Endodermal cell (in vitro differentiated cells): ENCODE results near the gene JSRP1. TPM values are rescaled to one million over a fixed set of nuclear protein-coding genes. Genes with fewer than 3 reads are reported as not detected.

ENCODE experiments used
- DNase-seq: peaks from one replicate; pipeline ENCODE4 v3.0.0-alpha.2; 2017
- H3K27ac ChIP-seq: 2 replicates; pipeline ENCODE4 v1.5.1; 2013; ENCODE audit warnings: mild to moderate bottlenecking, low read depth, low read length, moderate library complexity
- H3K27me3 ChIP-seq: 2 replicates; pipeline ENCODE4 v1.6.1; 2013; ENCODE audit warnings: mild to moderate bottlenecking, low read length, moderate library complexity; ENCODE audit not compliant: insufficient read depth, control insufficient read depth, poor library complexity, severe bottlenecking
- H3K36me3 ChIP-seq: 2 replicates; pipeline ENCODE4 v1.7.0; 2013; ENCODE audit warnings: mild to moderate bottlenecking, low read length, moderate library complexity; ENCODE audit not compliant: control insufficient read depth, insufficient read depth
- H3K4me1 ChIP-seq: one replicate; pipeline ENCODE4 v1.7.0; 2013; ENCODE audit warnings: low read length; ENCODE audit not compliant: control insufficient read depth, insufficient read depth
- H3K4me3 ChIP-seq: 2 replicates; pipeline ENCODE4 v1.5.1; 2013; ENCODE audit warnings: mild to moderate bottlenecking, low read length, moderate library complexity
- H3K9ac ChIP-seq: 2 replicates; pipeline ENCODE4 v1.6.1; 2013; ENCODE audit warnings: mild to moderate bottlenecking, low read length, moderate library complexity; ENCODE audit not compliant: poor library complexity, severe bottlenecking; ENCODE audit errors: extremely low read depth
- H3K9me3 ChIP-seq: 2 replicates; pipeline ENCODE4 v1.6.1; 2013; ENCODE audit warnings: mild to moderate bottlenecking, low read length, moderate library complexity; ENCODE audit not compliant: control insufficient read depth
- H3K27ac Mint-ChIP-seq: 2 replicates; pipeline ENCODE4 v1.8.0; 2020; ENCODE audit warnings: mixed read lengths
- H3K27me3 Mint-ChIP-seq: 2 replicates; pipeline ENCODE4 v1.8.0; 2021; ENCODE audit warnings: mild to moderate bottlenecking, mixed read lengths; ENCODE audit not compliant: insufficient read depth
- H3K36me3 Mint-ChIP-seq: 2 replicates; pipeline ENCODE4 v1.8.0; 2020; ENCODE audit warnings: low read depth, mixed read lengths
- H3K4me1 Mint-ChIP-seq: 2 replicates; pipeline ENCODE4 v1.8.0; 2020; ENCODE audit warnings: mixed read lengths
- H3K4me3 Mint-ChIP-seq: 2 replicates; pipeline ENCODE4 v1.8.0; 2020; ENCODE audit warnings: mild to moderate bottlenecking, moderate library complexity, mixed read lengths
- H3K9me3 Mint-ChIP-seq: 2 replicates; pipeline ENCODE4 v1.8.0; 2020; ENCODE audit warnings: mild to moderate bottlenecking, mixed read lengths
- WGBS, 2 experiments: methylation state at CpG; one replicate each; pipeline versions ENCODE4 v1.1.5 to v1.1.7; 2013; ENCODE audit warnings: missing lambda C conversion rate in 2 of 2, mixed read lengths in 1 of 2; ENCODE audit not compliant: insufficient coverage in 1 of 2, insufficient read length in 1 of 2; 5-methylcytosine and 5-hydroxymethylcytosine counted together
- total RNA-seq, 2 donors: library from RNA; stranded (reverse); fragmentation: NEBNext Ultra II Directional in 1 of 2; extraction: Animal tissue kit (Norgen Biotek cat#: 25700) in 1 of 2; gene quantifications; 2 replicates in 1 of 2; 3 replicates in 1 of 2; pipeline ENCODE4 v1.2.1, GENCODE V29; 2021
- TF ChIP-seq, protein P1 (sequence below): fragments of 200-600 bp; sonication (generic); conservative IDR thresholded peaks from 2 replicates; pipeline ENCODE4 v1.5.0; 2021; ENCODE audit warnings: antibody characterized with exemption, mild to moderate bottlenecking

The JSRP1 gene
- total RNA-seq, 2 donors from 2014 or later: 0.66 to 0.89 TPM

DNA sequence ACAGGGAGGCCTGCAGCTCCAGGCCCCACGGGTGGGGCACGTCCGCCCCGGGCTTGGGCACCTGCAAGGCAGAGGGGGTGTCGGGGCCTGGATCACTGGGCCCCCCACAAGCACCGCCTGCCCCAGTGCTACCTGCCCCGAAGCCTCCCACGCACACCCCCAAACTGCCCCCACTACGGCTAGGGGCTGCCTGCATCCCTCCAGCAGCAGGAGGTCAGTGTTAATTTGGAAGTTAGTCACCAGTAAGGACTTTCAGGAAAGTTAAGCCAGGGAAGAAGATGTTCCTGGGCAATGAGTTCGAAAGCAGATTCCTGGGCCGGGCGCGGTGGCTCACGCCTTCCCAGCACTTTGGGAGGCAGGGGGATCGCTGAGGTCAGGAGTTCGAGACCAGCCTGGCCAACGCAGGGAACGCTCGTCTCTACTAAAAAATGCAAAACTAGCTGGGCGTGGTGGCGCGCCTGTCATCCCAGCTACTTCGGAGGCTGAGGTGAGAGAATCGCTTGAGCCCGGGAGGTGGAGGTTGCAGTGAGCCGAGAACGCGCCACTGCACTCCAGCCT is 20.3 kb upstream of the JSRP1 start:
- H3K36me3 Mint-ChIP-seq: peaks cover 17% of the 10 kb centered on the region
- H3K9me3 Mint-ChIP-seq: no peaks in the 10 kb centered on the region
- H3K4me1 Mint-ChIP-seq: peaks cover 13% of the 10 kb centered on the region
- H3K27ac ChIP-seq: no peak overlapping the region
- H3K36me3 ChIP-seq: peaks cover 18% of the 10 kb centered on the region
- TF ChIP-seq, protein P1, sequence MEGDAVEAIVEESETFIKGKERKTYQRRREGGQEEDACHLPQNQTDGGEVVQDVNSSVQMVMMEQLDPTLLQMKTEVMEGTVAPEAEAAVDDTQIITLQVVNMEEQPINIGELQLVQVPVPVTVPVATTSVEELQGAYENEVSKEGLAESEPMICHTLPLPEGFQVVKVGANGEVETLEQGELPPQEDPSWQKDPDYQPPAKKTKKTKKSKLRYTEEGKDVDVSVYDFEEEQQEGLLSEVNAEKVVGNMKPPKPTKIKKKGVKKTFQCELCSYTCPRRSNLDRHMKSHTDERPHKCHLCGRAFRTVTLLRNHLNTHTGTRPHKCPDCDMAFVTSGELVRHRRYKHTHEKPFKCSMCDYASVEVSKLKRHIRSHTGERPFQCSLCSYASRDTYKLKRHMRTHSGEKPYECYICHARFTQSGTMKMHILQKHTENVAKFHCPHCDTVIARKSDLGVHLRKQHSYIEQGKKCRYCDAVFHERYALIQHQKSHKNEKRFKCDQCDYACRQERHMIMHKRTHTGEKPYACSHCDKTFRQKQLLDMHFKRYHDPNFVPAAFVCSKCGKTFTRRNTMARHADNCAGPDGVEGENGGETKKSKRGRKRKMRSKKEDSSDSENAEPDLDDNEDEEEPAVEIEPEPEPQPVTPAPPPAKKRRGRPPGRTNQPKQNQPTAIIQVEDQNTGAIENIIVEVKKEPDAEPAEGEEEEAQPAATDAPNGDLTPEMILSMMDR: no peak
- H3K27me3 Mint-ChIP-seq: no peaks in the 10 kb centered on the region
- H3K27ac Mint-ChIP-seq: no peak overlapping the region
- H3K9ac ChIP-seq: no peak overlapping the region
- no peak overlapping the region for H3K4me3 ChIP-seq
- no peaks in the 10 kb centered on the region for H3K9me3 ChIP-seq
- no peak for DNase-seq
- 94 to 98% methylated on average over 17 to 28 of the region's 28 CpGs for WGBS, 2 experiments
- H3K4me3 Mint-ChIP-seq: no peak overlapping the region
- H3K4me1 ChIP-seq: peaks cover 6% of the 10 kb centered on the region
- H3K27me3 ChIP-seq: peaks cover under 1% of the 10 kb centered on the region

GRCh38 chr19:2275588-2276428 is 19.6 kb upstream of the JSRP1 start:
- H3K27ac ChIP-seq: no peak overlapping the region
- no peaks in the 10 kb centered on the region for H3K9me3 ChIP-seq
- peaks cover 7% of the 10 kb centered on the region for H3K4me1 ChIP-seq
- H3K4me3 Mint-ChIP-seq: no peak overlapping the region
- H3K9me3 Mint-ChIP-seq: no peaks in the 10 kb centered on the region
- no peak overlapping the region for H3K9ac ChIP-seq
- peaks cover 15% of the 10 kb centered on the region for H3K4me1 Mint-ChIP-seq
- DNase-seq: no peak
- no peaks in the 10 kb centered on the region for H3K27me3 ChIP-seq
- 94% methylated on average over 55 to 74 of the region's 74 CpGs for WGBS, 2 experiments
- H3K36me3 ChIP-seq: peaks cover 22% of the 10 kb centered on the region
- no peaks in the 10 kb centered on the region for H3K27me3 Mint-ChIP-seq
- H3K27ac Mint-ChIP-seq: no peak overlapping the region
- H3K36me3 Mint-ChIP-seq: peaks cover 20% of the 10 kb centered on the region
- H3K4me3 ChIP-seq: no peak overlapping the region
- TF ChIP-seq, protein P1: no peak

DNA sequence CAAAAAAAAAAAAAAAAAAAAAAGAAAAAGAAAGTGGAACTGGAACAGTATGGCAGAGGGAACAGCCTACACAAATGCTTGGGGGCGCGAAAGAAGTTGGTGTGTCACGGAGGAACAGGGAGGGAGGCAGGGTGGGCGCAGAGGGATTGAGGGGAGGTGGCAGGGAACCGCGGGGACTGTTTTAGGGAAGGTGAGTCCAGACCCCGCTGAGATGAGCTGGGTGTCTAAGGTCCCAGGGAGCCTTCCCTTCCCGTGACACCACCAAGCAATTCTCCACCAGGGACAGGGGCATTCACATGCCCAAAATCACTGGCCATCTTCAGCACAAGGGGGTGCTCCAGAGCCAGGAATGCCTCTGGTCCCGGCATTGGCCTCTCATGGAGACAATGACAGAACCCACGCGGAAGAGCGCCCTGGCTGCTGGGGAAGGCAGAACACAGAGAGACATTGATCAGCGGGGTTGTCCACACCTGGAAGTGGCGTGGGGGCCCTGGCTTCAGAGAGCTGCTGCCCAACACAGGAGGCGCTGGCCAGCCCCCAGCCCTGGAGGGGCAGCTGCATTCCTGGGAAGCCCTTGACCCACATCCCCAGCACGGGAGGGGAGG is 18.8 kb upstream of the JSRP1 start:
- H3K27ac Mint-ChIP-seq: peak overlapping the region; percentile 78
- no peak overlapping the region for H3K4me3 Mint-ChIP-seq
- Histone ChIP-seq H3K27ac (no peak overlapping the region), H3K36me3 (peaks cover 22% of the 10 kb centered on the region), H3K4me1 (peaks cover 7% of the 10 kb centered on the region), H3K9ac (no peak overlapping the region), H3K9me3 (no peaks in the 10 kb centered on the region), H3K4me3 (no peak overlapping the region), H3K27me3 (no peaks in the 10 kb centered on the region)
- H3K9me3 Mint-ChIP-seq: no peaks in the 10 kb centered on the region
- peak; percentile 91 for DNase-seq
- peaks cover 15% of the 10 kb centered on the region for H3K4me1 Mint-ChIP-seq
- no peaks in the 10 kb centered on the region for H3K27me3 Mint-ChIP-seq
- peaks cover 20% of the 10 kb centered on the region for H3K36me3 Mint-ChIP-seq
- TF ChIP-seq, protein P1: peak; percentile 84
- 74 to 79% methylated on average over 12 to 16 of the region's 16 CpGs for whole genome bisulfite sequencing, 2 experiments
